Measurements from ENCODE around the gene ESYT2. TPM values are rescaled to one million over a fixed set of nuclear protein-coding genes. Genes with fewer than 3 reads are reported as not detected.
"Not testable (repeated sequence)": the region's sequence is repeated elsewhere in the genome, so short reads cannot be mapped to it uniquely, and the experiment has no call there.

The ESYT2 gene
- polyA plus RNA-seq, 1 donor: 47.7 TPM

DNA sequence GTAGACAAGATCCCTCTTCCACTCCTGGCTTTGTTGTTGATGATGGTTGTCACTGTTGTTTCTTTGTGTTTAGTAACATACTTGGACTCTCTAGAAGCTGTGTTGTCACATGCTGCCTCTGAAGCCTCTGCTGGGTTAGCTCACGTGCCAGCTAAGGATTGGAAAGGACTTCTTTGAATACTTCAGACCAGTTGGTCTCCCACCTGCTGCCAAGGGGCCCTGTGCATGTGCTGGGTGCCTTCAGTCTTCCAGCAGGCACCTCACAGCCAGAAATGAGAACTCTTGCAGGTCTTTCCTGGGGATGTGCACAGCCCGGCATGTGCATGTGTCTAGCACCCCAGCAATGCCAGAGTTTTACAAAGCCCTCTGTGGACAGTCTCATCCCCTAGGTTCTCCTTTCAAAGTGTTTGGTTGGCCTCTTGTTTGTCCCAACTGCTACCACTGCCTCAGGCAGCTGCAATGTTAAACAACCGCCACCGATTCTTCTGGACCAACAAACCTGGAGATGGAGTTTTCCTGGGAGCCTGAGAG is 103.0 kb downstream of the ESYT2 start:
- no peak for DNase-seq

DNA sequence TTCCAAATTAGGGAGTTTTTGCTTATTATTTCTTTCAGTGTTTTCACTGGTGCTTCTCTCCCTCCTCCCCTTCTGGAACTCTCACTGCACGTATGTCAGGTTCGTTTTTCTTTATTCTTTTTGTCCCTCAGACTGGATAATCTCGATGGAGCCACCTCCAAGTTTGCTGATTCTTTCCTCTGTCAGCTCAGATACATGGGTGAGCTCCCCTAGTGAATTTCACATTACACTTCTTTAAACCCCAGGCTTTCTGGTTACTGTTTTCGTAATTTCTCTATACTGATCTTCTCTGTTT is 103.9 kb downstream of the ESYT2 start:
- DNase-seq: no peak

DNA sequence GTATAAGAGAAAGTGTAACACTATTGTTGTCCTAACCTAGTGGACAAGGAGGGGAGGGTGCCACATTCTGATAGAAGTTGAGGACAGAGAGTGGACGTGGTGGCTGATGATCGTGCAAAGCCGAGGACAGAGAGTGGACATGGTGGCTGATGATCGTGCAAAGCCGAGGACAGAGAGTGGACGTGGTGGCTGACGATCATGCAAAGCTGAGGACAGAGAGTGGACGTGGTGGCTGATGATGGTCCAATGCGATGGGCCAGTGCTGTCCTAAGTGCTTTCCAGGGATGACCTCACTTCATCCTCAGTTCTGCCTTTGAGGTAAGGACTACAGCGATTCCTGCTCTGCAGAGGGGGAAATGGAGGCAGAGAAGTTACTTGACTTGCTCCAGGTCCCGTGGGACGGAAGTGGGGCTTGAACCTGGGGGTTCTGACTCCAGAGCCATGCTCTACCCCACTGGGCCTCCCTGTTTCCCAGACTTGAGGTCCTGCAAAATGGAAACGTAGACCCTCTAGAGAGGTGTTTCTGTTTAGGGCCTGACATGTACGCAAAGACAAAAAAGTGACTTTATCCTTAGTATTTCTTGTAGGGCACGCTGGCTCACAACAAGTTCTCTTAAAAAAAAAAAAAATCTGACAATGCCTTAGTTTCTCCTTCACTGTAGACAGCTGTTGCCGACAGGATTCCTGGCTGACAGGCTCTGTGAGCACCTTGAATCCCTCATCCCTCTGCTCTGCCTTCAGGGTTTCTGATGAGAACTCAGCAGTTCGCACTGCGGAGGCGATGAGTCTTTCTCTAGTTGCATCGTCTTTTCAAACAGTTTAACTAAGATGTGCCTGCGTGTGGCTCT is 104.4 kb downstream of the ESYT2 start:
- DNase-seq: no peak

- DNase-seq: no peak
These were observed 105.5 kb downstream of the ESYT2 start for GRCh38 chr7:158723714-158724385.

DNA sequence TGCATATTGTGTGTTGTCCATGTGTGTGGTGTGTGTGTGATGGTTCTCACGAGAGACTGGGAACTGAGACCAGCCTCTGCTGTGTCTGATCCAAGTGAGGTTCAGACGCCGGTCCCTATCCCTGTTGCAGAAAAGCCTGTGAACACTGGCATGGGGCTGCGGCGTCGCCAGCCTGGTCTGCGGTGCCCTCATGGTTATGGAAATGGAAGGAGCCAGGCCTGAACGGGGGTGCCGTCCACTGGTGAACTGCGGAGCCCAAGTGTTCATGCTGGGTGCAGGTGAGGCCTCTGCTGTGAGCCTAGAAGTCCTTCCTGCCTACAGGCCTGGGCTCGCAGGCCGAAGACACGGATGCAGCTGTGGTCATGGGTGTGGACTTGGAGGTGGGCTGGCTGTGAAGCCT is 106.0 kb downstream of the ESYT2 start:
- DNase-seq: no peak

- DNase-seq: no peak
These were observed 106.6 kb downstream of the ESYT2 start for GRCh38 chr7:158722574-158723237.

- DNase-seq: no peak
These were observed 109.2 kb downstream of the ESYT2 start for GRCh38 chr7:158720112-158720511.

- DNase-seq: no peak
These were observed 112.5 kb downstream of the ESYT2 start for GRCh38 chr7:158716802-158717201.

- DNase-seq: no peak
These were observed 118.6 kb downstream of the ESYT2 start for GRCh38 chr7:158710651-158711102.

DNA sequence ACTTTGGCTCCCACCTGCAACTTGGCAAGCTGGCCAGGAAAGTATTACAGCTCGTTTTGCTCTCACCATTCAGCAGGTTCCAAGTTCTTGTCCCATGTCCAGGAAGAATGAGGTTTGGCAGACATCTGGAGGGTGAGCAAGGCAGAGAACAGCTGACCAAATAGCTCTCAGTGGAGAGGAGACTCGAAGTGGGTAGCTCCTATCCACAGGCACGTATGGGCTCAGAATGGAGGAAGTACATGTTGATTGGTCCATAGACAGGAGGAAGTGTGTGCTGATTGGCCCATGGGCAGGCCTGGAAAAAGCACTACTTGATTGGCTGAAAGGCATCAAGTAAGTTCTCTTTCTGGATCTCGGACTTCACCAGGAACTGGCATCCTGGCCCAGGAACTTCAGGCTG is 121.7 kb downstream of the ESYT2 start:
- DNase-seq: no peak

GRCh38 chr7:158706710-158707590 is 122.4 kb downstream of the ESYT2 start:
- no peak for DNase-seq

DNA sequence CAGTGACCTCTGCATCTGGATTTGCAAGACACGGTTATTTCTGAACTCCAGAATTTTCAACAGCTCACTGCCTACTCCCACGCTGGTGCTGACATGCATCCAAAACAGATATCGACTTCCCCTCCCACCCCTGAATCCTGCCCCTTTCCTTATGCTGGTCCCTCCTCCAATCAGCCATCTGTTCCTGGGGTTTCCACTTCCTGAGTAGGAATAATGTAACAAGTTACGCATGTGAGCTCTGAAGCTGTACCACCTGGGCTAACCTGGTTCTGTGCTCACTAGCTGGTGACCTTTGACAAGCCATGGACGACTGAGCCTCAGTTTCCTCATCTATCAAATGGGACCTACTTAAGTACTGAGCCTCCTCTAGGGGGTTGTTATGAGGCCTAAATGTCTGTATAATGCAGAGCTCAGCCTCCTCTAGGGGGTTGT is 123.0 kb downstream of the ESYT2 start:
- no peak for DNase-seq

GRCh38 chr7:158705234-158705850 is 124.0 kb downstream of the ESYT2 start:
- peak; percentile 10 for DNase-seq

DNA sequence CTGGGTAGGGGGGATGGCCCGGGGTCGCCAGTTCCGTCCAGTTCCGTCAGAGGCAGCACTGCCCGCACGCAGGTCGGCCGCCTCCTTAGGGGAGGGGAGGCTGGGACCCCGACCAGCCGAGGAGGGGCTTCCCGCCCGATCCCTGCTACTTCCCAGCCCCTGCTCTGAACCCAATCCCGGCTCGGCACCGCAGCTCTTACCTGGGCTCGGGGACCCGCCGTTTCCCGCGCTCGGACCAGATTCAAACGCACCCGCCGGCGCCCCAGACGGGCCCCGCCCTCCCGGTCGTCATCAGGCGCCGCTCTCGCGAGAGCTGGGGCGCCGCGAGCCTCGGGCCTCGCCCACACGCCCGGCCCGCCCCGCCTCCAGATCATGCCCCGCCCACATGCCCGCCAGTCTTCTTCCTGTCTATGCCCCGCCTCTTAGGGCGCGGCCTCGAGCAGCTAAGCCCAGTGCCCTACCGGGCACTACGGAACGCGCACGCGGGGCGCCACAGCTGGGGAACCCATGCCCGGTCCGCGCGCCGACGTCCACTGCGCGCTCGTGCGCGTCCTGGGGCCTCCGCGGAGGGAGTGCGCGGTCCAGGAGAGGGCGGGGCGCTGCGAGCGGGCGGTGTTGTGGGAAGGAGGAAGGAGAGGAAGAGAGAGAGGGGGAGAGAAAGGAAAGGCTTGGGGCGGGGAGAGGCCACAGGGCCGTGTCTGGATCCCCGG is 124.6 kb downstream of the ESYT2 start, which contains the start of gene NCAPG2:
Gene NCAPG2 (minus strand): TSS at position 281 of the 710 bp plus-strand sequence. CDS start 2,905 bp downstream, outside the sequence.
- peak; percentile 97 for DNase-seq

GRCh38 chr7:158703679-158704523 is 125.4 kb downstream of the ESYT2 start:
- DNase-seq: not testable (repeated sequence)

- no peak for DNase-seq
These were observed 126.4 kb downstream of the ESYT2 start for GRCh38 chr7:158702944-158703343.

GRCh38 chr7:158702196-158702595 is 127.1 kb downstream of the ESYT2 start:
- DNase-seq: no peak

- DNase-seq: no peak
These were observed 129.3 kb downstream of the ESYT2 start for GRCh38 chr7:158700008-158700407.

GRCh38 chr7:158699341-158699740 is 130.0 kb downstream of the ESYT2 start:
- no peak for DNase-seq
